HEK293 (cell line): ENCODE data around the gene FIG4.
A peak's percentile ranks its signal among the peaks of the same experiment; 100 is the strongest.

Experiments
- CTCF ChIA-PET: fragments of 350-600 bp; formaldehyde crosslinking; extraction: SDS; loops from one replicate; lab custom pipeline; 2021; ENCODE audit warnings: antibody characterized with exemption; lab: Yijun Ruan, JAX
- POLR2A ChIA-PET: fragments of 300-600 bp; formaldehyde crosslinking; extraction: SDS; loops from one replicate; lab custom pipeline; 2020; ENCODE audit warnings: antibody characterized with exemption, inconsistent platforms; lab: Yijun Ruan, JAX
- H3K27ac ChIP-seq: fragments of 200-500 bp; sonication (Bioruptor generic); 2 replicates; pipeline ENCODE4 v1.5.1; 2014; ENCODE audit warnings: low read depth, low read length, control low read depth, inconsistent platforms; ENCODE audit errors: extremely low read depth
- H3K36me3 ChIP-seq, 2 experiments: fragments of 200-500 bp in 1 of 2; sonication (Bioruptor generic) in 1 of 2; 1 replicate in 1 of 2; 2 replicates in 1 of 2; pipeline ENCODE4 v1.5.1; 2014 to 2017; ENCODE audit warnings: inconsistent platforms in 2 of 2, low read length in 2 of 2; ENCODE audit not compliant: control insufficient read depth in 2 of 2, insufficient read depth in 1 of 2
- H3K4me1 ChIP-seq: fragments of 200-500 bp; sonication (Bioruptor generic); 2 replicates; pipeline ENCODE4 v1.5.1; 2014; ENCODE audit warnings: mild to moderate bottlenecking, low read length, inconsistent platforms; ENCODE audit not compliant: control insufficient read depth, insufficient read depth
- H3K4me3 ChIP-seq: 2 replicates; pipeline ENCODE4 v1.5.1; 2011; ENCODE audit warnings: low read depth, mild to moderate bottlenecking, control low read depth, low read length, moderate library complexity
- H3K9me3 ChIP-seq: fragments of 200-500 bp; sonication (Bioruptor generic); 2 replicates; pipeline ENCODE4 v1.5.1; 2014; ENCODE audit warnings: low read depth, low read length, inconsistent platforms; ENCODE audit not compliant: control insufficient read depth, insufficient read depth
- GLI4 ChIP-seq: fragments of 450-650 bp; formaldehyde crosslinking; IDR thresholded peaks from 2 replicates; pipeline ENCODE4 v1.5.1; 2016; ENCODE audit warnings: missing biosample characterization, missing genetic modification characterization
- GLIS2 ChIP-seq: fragments of 450-650 bp; formaldehyde crosslinking; IDR thresholded peaks from 2 replicates; pipeline ENCODE4 v1.5.1; 2016; ENCODE audit warnings: missing biosample characterization, missing genetic modification characterization
- HOXD13 ChIP-seq: sonication (generic); formaldehyde crosslinking; IDR thresholded peaks from 2 replicates; pipeline ENCODE4 v1.8.0; 2022; ENCODE audit warnings: missing genetic modification reagents, borderline replicate concordance
- KLF16 ChIP-seq: fragments of 450-650 bp; formaldehyde crosslinking; IDR thresholded peaks from 2 replicates; pipeline ENCODE4 v1.5.1; 2017; ENCODE audit warnings: missing biosample characterization, missing genetic modification characterization
- MYNN ChIP-seq: fragments of 450-650 bp; formaldehyde crosslinking; IDR thresholded peaks from 2 replicates; pipeline ENCODE4 v1.5.1; 2016; ENCODE audit warnings: missing biosample characterization, missing genetic modification characterization, borderline replicate concordance
- PRDM2 ChIP-seq: fragments of 450-650 bp; formaldehyde crosslinking; IDR thresholded peaks from 2 replicates; pipeline ENCODE4 v1.5.1; 2016; ENCODE audit warnings: missing biosample characterization, missing genetic modification characterization, borderline replicate concordance
- SP7 ChIP-seq: fragments of 450-650 bp; formaldehyde crosslinking; IDR thresholded peaks from 2 replicates; pipeline ENCODE4 v1.5.1; 2016; ENCODE audit warnings: missing biosample characterization, missing genetic modification characterization
- TRIM28 ChIP-seq: IDR thresholded peaks from 2 replicates; pipeline ENCODE4 v1.6.1; 2011; ENCODE audit warnings: low read length, control low read depth, borderline replicate concordance
- ZNF114 ChIP-seq: fragments of 450-650 bp; formaldehyde crosslinking; IDR thresholded peaks from 2 replicates; pipeline ENCODE4 v1.5.0; 2017; ENCODE audit warnings: missing biosample characterization, missing genetic modification characterization
- ZNF23 ChIP-seq: fragments of 450-650 bp; formaldehyde crosslinking; IDR thresholded peaks from 2 replicates; pipeline ENCODE4 v1.5.1; 2016; ENCODE audit warnings: missing biosample characterization, missing genetic modification characterization, borderline replicate concordance
- ZNF248 ChIP-seq: fragments of 450-650 bp; formaldehyde crosslinking; IDR thresholded peaks from 2 replicates; pipeline ENCODE4 v1.5.1; 2017; ENCODE audit warnings: missing biosample characterization, missing genetic modification characterization
- ZNF274 ChIP-seq, 2 experiments: fragments of 200-500 bp in 1 of 2; fragments of 450-650 bp in 1 of 2; sonication (Bioruptor generic) in 1 of 2; formaldehyde crosslinking in 1 of 2; IDR thresholded peaks; 2 replicates each; pipeline versions ENCODE4 v1.5.1 to v1.6.1; 2014 to 2016; ENCODE audit warnings: borderline replicate concordance in 1 of 2, inconsistent platforms in 1 of 2, low read length in 1 of 2, missing biosample characterization in 1 of 2, missing genetic modification characterization in 1 of 2
- ZNF335 ChIP-seq: fragments of 450-650 bp; formaldehyde crosslinking; conservative IDR thresholded peaks from 2 replicates; pipeline ENCODE4 v1.5.1; 2016; ENCODE audit warnings: missing biosample characterization, missing genetic modification characterization
- ZNF433 ChIP-seq: fragments of 450-650 bp; formaldehyde crosslinking; IDR thresholded peaks from 2 replicates; pipeline ENCODE4 v1.5.1; 2016; ENCODE audit warnings: missing biosample characterization, missing genetic modification characterization, low read depth
- ZNF48 ChIP-seq: fragments of 450-650 bp; formaldehyde crosslinking; IDR thresholded peaks from 2 replicates; pipeline ENCODE4 v1.5.1; 2016; ENCODE audit warnings: missing biosample characterization, missing genetic modification characterization
- ZNF558 ChIP-seq: fragments of 450-650 bp; formaldehyde crosslinking; IDR thresholded peaks from 2 replicates; pipeline ENCODE4 v1.5.1; 2016; ENCODE audit warnings: missing biosample characterization, missing genetic modification characterization
- ZNF610 ChIP-seq: fragments of 450-650 bp; formaldehyde crosslinking; IDR thresholded peaks from 2 replicates; pipeline ENCODE4 v1.5.1; 2016; ENCODE audit warnings: missing biosample characterization, missing genetic modification characterization, borderline replicate concordance
- ZNF621 ChIP-seq: fragments of 450-650 bp; formaldehyde crosslinking; IDR thresholded peaks from 2 replicates; pipeline ENCODE4 v1.5.1; 2017; ENCODE audit warnings: missing biosample characterization, missing genetic modification characterization
- ZNF645 ChIP-seq: fragments of 450-650 bp; formaldehyde crosslinking; IDR thresholded peaks from 2 replicates; pipeline ENCODE4; 2016; ENCODE audit warnings: missing biosample characterization, missing genetic modification characterization
- ZNF658 ChIP-seq: fragments of 450-650 bp; formaldehyde crosslinking; IDR thresholded peaks from 2 replicates; pipeline ENCODE4; 2016; ENCODE audit warnings: missing biosample characterization, missing genetic modification characterization
- ZNF692 ChIP-seq: fragments of 450-650 bp; formaldehyde crosslinking; IDR thresholded peaks from 2 replicates; pipeline ENCODE4 v1.5.1; 2016; ENCODE audit warnings: missing biosample characterization, missing genetic modification characterization
- ZSCAN30 ChIP-seq: fragments of 450-650 bp; IDR thresholded peaks from 2 replicates; pipeline ENCODE4 v1.5.1; 2018; ENCODE audit warnings: missing biosample characterization, mild to moderate bottlenecking, missing genetic modification characterization, moderate library complexity

The FIG4 gene

GRCh38 chr6:109701221-109701620 is 10.1 kb downstream of the FIG4 start (continued):
- TF ChIP-seq ZNF433 (no peak), TRIM28 (no peak), GLI4 (tag by site-specific recombination) (no peak)

GRCh38 chr6:109701774-109702173 is 10.7 kb downstream of the FIG4 start:
- ChIA-PET CTCF (interaction anchor here (0.6 to 8.0 kb wide), 8 partner anchors 8 to 689 kb away, joined by 3 to 204 read pairs (median 6); partner anchors contain the start of genes AK9 and FIG4), POLR2A (interaction anchor here (0.9 kb wide), 1 partner anchor 10 kb away, joined by 3 read pairs; the partner anchor contains the start of genes AK9 and FIG4)
- TF ChIP-seq SP7 (tag by site-specific recombination) (peak; percentile 66), ZNF23 (tag by site-specific recombination) (no peak)
- no peak overlapping the region for H3K27ac ChIP-seq
- no peaks in the 10 kb centered on the region for H3K4me1 ChIP-seq
- no peaks in the 10 kb centered on the region for H3K36me3 ChIP-seq
- no peaks in the 10 kb centered on the region for H3K9me3 ChIP-seq
- H3K4me3 ChIP-seq = no peak overlapping the region

GRCh38 chr6:109702791-109703190 is 11.7 kb downstream of the FIG4 start:
- Histone ChIP-seq H3K9me3 (no peaks in the 10 kb centered on the region), H3K4me1 (no peaks in the 10 kb centered on the region), H3K4me3 (no peak overlapping the region), H3K36me3 (no peaks in the 10 kb centered on the region), H3K27ac (no peak overlapping the region)
- ChIA-PET POLR2A (interaction anchor here (0.9 kb wide), 1 partner anchor 11 kb away, joined by 3 read pairs; the partner anchor contains the start of genes AK9 and FIG4), CTCF (interaction anchor here (0.6 to 8.0 kb wide), 13 partner anchors 11 to 688 kb away, joined by 3 to 204 read pairs (median 6); partner anchors contain the start of genes AK9, FIG4 and GPR6)
- TF ChIP-seq ZNF645 (tag by site-specific recombination) (no peak), ZNF114 (tag by site-specific recombination) (no peak), HOXD13 (CRISPR knock-in tag) (no peak), KLF16 (tag by site-specific recombination) (no peak), MYNN (no peak), ZNF335 (tag by site-specific recombination) (no peak), ZNF248 (tag by site-specific recombination) (no peak), ZNF274 (IDR thresholded peaks at IDR 0.05; ENCODE audit: low read length) (no peak), ZNF274 (tag by site-specific recombination; IDR thresholded peaks at IDR 0.05; ENCODE audit: borderline replicate concordance) (no peak), GLIS2 (tag by site-specific recombination) (no peak), ZNF610 (tag by site-specific recombination) (no peak), ZNF658 (tag by site-specific recombination) (no peak)

- CTCF ChIA-PET = interaction anchor here (0.5 to 8.0 kb wide), 32 partner anchors 9 to 886 kb away, joined by 3 to 204 read pairs (median 4); no protein-coding TSS in a partner anchor
- no peaks in the 10 kb centered on the region for H3K4me1 ChIP-seq
- POLR2A ChIA-PET = no interaction called here
- no peak overlapping the region for H3K4me3 ChIP-seq
- no peaks in the 10 kb centered on the region for H3K36me3 ChIP-seq
- no peaks in the 10 kb centered on the region for H3K9me3 ChIP-seq
- no peak overlapping the region for H3K27ac ChIP-seq
- TF ChIP-seq PRDM2 (tag by site-specific recombination) (no peak), ZNF558 (tag by site-specific recombination) (no peak), KLF16 (tag by site-specific recombination) (no peak), ZNF621 (tag by site-specific recombination) (no peak), ZNF692 (tag by site-specific recombination) (0 out of 2 replicates have a peak, but pooled peaks have one; percentile 20), ZSCAN30 (tag by site-specific recombination) (0 out of 2 replicates have a peak, but pooled peaks have one; percentile 37), ZNF274 (IDR thresholded peaks at IDR 0.05; ENCODE audit: low read length) (no peak), ZNF274 (tag by site-specific recombination; IDR thresholded peaks at IDR 0.05; ENCODE audit: borderline replicate concordance) (no peak), ZNF48 (tag by site-specific recombination) (no peak)
These were observed 14.2 kb downstream of the FIG4 start for GRCh38 chr6:109705258-109705657.
